Smooth muscle cell (in vitro differentiated cells): ENCODE measurements around the gene CREB5. TPM values are rescaled to one million over a fixed set of nuclear protein-coding genes. Genes with fewer than 3 reads are reported as not detected.

Experiments
- DNase-seq: peaks from one replicate; lab custom pipeline; 2025; ENCODE audit not compliant: unreplicated experiment; lab: John Stamatoyannopoulos, UW
- H2AFZ ChIP-seq: fragments of 200-600 bp; sonication (generic); 2 replicates; pipeline ENCODE4 v1.6.0; 2016; ENCODE audit warnings: antibody characterized with exemption, low read depth, mild to moderate bottlenecking
- H3F3A ChIP-seq: fragments of 200-600 bp; sonication (generic); 2 replicates; pipeline ENCODE4 v1.6.0; 2017; ENCODE audit warnings: antibody characterized with exemption, low read depth
- H3K27ac ChIP-seq: fragments of 200-600 bp; sonication (generic); 2 replicates; pipeline ENCODE4 v1.5.1; 2016; ENCODE audit warnings: low read depth, mild to moderate bottlenecking
- H3K27me3 ChIP-seq: fragments of 200-600 bp; sonication (generic); 2 replicates; pipeline ENCODE4 v1.6.1; 2016; ENCODE audit warnings: low read depth, mild to moderate bottlenecking
- H3K36me3 ChIP-seq: fragments of 200-600 bp; sonication (generic); 2 replicates; pipeline ENCODE4 v1.5.1; 2016; ENCODE audit warnings: low read depth
- H3K4me1 ChIP-seq: fragments of 200-600 bp; sonication (generic); 2 replicates; pipeline ENCODE4 v1.5.1; 2016; ENCODE audit warnings: low read depth
- H3K4me2 ChIP-seq: fragments of 200-600 bp; sonication (generic); 2 replicates; pipeline ENCODE4 v1.6.0; 2016; ENCODE audit warnings: mild to moderate bottlenecking
- H3K4me3 ChIP-seq: fragments of 200-600 bp; sonication (generic); 2 replicates; pipeline ENCODE4 v1.5.1; 2016; ENCODE audit warnings: mild to moderate bottlenecking
- H3K79me2 ChIP-seq: fragments of 200-600 bp; sonication (generic); 2 replicates; pipeline ENCODE4 v1.6.0; 2016; ENCODE audit warnings: low read depth, mild to moderate bottlenecking
- H3K9ac ChIP-seq: fragments of 200-600 bp; sonication (generic); 2 replicates; pipeline ENCODE4 v1.6.0; 2016; ENCODE audit warnings: low read depth
- H3K9me3 ChIP-seq: fragments of 200-600 bp; sonication (generic); replicated peaks from 2 replicates; pipeline ENCODE4 v1.5.1; 2016; ENCODE audit warnings: low read depth
- H4K20me1 ChIP-seq: fragments of 200-600 bp; sonication (generic); 2 replicates; pipeline ENCODE4 v1.6.0; 2016; ENCODE audit warnings: low read depth
- CTCF ChIP-seq: fragments of 200-600 bp; sonication (generic); IDR thresholded peaks from 2 replicates; pipeline ENCODE4 v1.5.1; 2017; ENCODE audit warnings: borderline replicate concordance, mild to moderate bottlenecking, antibody characterized with exemption; ENCODE audit not compliant: insufficient read depth, poor library complexity, severe bottlenecking
- WGBS: methylation state at CpG from one replicate; pipeline ENCODE4 v1.1.7; 2016; ENCODE audit warnings: low lambda C conversion rate; 5-methylcytosine and 5-hydroxymethylcytosine counted together
- polyA plus RNA-seq: library from polyadenylated mRNA; unstranded; fragments of >200 nt; fragmentation: Nextera tagmentation; extraction: Ambion mirVana; gene quantifications from 2 replicates; pipeline ENCODE4 v1.2.1, GENCODE V29; 2016
- total RNA-seq: library from RNA; depleted of rRNA; stranded (reverse); fragments of >200 nt; gene quantifications from 2 replicates; pipeline ENCODE4 v1.2.3, GENCODE V29; 2014

Gene CREB5
- total and polyA plus RNA-seq, 2 experiments from 2014 or later, result 6.2 to 18.2 TPM

- Histone ChIP-seq H3K27ac (no peak overlapping the region), H2AFZ (no peak overlapping the region), H3K4me2 (no peak overlapping the region), H3K9ac (no peak overlapping the region), H3F3A (no peaks in the 10 kb centered on the region), H3K9me3 (no peaks in the 10 kb centered on the region), H3K4me3 (no peak overlapping the region), H3K27me3 (no peaks in the 10 kb centered on the region), H3K36me3 (no peaks in the 10 kb centered on the region), H3K4me1 (no peaks in the 10 kb centered on the region), H4K20me1 (no peaks in the 10 kb centered on the region), H3K79me2 (no peaks in the 10 kb centered on the region)
- no peak for TF ChIP-seq CTCF
- no peak for DNase-seq
- 94% methylated on average over 1 of the region's 1 CpG for WGBS
Observed at GRCh38 chr7:28466885-28467284, 54.6 kb downstream of the CREB5 start.

- TF ChIP-seq CTCF, result no peak
- no peaks in the 10 kb centered on the region for H4K20me1 ChIP-seq
Observed at GRCh38 chr7:28469562-28469961, 57.2 kb downstream of the CREB5 start.

GRCh38 chr7:28470344-28470743 is 58.0 kb downstream of the CREB5 start:
- Histone ChIP-seq H2AFZ (no peak overlapping the region), H3K36me3 (no peaks in the 10 kb centered on the region), H3K4me1 (no peaks in the 10 kb centered on the region), H3K27ac (no peak overlapping the region), H4K20me1 (no peaks in the 10 kb centered on the region), H3K9ac (no peak overlapping the region), H3K4me3 (no peak overlapping the region), H3K4me2 (no peak overlapping the region), H3K27me3 (no peaks in the 10 kb centered on the region), H3K79me2 (no peaks in the 10 kb centered on the region), H3F3A (no peaks in the 10 kb centered on the region), H3K9me3 (no peaks in the 10 kb centered on the region)
- WGBS, result 100% methylated on average over 1 of the region's 1 CpG
- DNase-seq, result no peak
- no peak for TF ChIP-seq CTCF

More at GRCh38 chr7:28469562-28469961, 57.2 kb downstream of the CREB5 start:
- Histone ChIP-seq H3K4me1 (no peaks in the 10 kb centered on the region), H3K27ac (no peak overlapping the region), H3K36me3 (no peaks in the 10 kb centered on the region), H3K79me2 (no peaks in the 10 kb centered on the region), H2AFZ (no peak overlapping the region), H3K27me3 (no peaks in the 10 kb centered on the region), H3K9ac (no peak overlapping the region), H3K4me2 (no peak overlapping the region), H3K9me3 (no peaks in the 10 kb centered on the region), H3F3A (no peaks in the 10 kb centered on the region), H3K4me3 (no peak overlapping the region)
- DNase-seq, result no peak

DNA sequence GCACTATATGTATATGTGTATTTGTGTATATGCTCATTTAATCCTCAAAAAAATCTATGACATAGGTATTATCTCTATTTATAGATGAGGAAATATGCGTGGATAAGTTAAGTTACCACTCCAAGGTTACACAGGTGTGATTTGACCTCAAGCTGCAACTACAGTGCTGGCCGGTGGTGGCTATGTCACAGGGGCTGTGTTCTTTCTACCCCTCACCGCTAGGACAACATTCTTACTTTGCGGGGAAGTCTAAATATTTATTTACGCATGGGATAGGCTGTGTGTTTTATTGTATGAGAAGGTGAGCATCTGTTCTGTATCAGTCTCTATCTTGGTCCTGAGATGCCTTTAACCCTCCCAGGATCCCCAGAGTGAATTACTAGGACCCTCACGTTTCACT is 60.0 kb downstream of the CREB5 start:
- WGBS, result 69% methylated on average over 6 of the region's 6 CpGs

More for the DNA sequence above, 60.0 kb downstream of the CREB5 start:
- Histone ChIP-seq H2AFZ (no peak overlapping the region), H3K27ac (no peak overlapping the region), H3K36me3 (no peaks in the 10 kb centered on the region), H4K20me1 (no peaks in the 10 kb centered on the region), H3K27me3 (no peaks in the 10 kb centered on the region), H3K9me3 (no peaks in the 10 kb centered on the region), H3F3A (no peaks in the 10 kb centered on the region), H3K9ac (no peak overlapping the region), H3K4me3 (no peak overlapping the region), H3K79me2 (no peaks in the 10 kb centered on the region), H3K4me2 (no peak overlapping the region), H3K4me1 (no peaks in the 10 kb centered on the region)
- DNase-seq, result no peak
- TF ChIP-seq CTCF, result no peak
